ENCODE measurements around the gene NACA2. TPM values are rescaled to one million over a fixed set of nuclear protein-coding genes. Genes with fewer than 3 reads are reported as not detected.
"Not testable (repeated sequence)": the region's sequence is repeated elsewhere in the genome, so short reads cannot be mapped to it uniquely, and the experiment has no call there.

Gene NACA2
- total RNA-seq, 1 experiment from 2014 or later, result not detected

- DNase-seq (ENCODE audit: low read depth), result peak; percentile 44
These were observed 7.8 kb downstream of the NACA2 start for GRCh38 chr17:61583242-61583641.

GRCh38 chr17:61582593-61582992 lies 8.4 kb downstream of the NACA2 start:
- in situ Hi-C loops (cut with HindIII; ENCODE audit: low pct_unique_long_range_greater_than_20kb, low sequenced_read_pairs), result no loop called here
- no peak for DNase-seq (ENCODE audit: low read depth)

More at GRCh38 chr17:61583242-61583641, 7.8 kb downstream of the NACA2 start:
- in situ Hi-C loops (cut with HindIII; ENCODE audit: low pct_unique_long_range_greater_than_20kb, low sequenced_read_pairs), result no loop called here

- DNase-seq (ENCODE audit: low read depth), result no peak
- in situ Hi-C loops (cut with HindIII; ENCODE audit: low pct_unique_long_range_greater_than_20kb, low sequenced_read_pairs), result no loop called here
These were observed 9.2 kb downstream of the NACA2 start for GRCh38 chr17:61581611-61582349.

GRCh38 chr17:61580502-61580901 lies 10.5 kb downstream of the NACA2 start:
- in situ Hi-C loops (cut with HindIII; ENCODE audit: low pct_unique_long_range_greater_than_20kb, low sequenced_read_pairs), result no loop called here
- no peak for DNase-seq (ENCODE audit: low read depth)

DNA sequence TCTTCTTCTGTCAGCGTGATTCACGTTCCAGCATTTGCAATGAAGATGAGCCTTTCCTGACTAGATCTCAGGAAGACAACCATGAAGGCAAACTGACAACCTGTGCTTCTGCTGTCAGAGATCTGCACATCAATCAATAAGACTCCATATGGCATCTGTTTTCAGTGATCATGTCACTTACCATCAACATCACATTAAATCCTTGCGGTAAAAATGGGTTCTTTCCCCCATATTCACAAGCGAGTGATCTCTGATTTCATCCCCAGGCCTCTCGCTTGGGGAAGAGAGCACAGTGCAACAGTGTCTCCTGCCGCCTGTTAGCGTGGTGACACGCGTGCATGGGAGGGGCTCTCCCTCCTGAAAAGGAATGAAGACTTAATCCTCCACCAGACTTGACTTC lies 11.1 kb downstream of the NACA2 start:
- in situ Hi-C loops (cut with HindIII; ENCODE audit: low pct_unique_long_range_greater_than_20kb, low sequenced_read_pairs), result no loop called here
- no peak for DNase-seq (ENCODE audit: low read depth)

DNA sequence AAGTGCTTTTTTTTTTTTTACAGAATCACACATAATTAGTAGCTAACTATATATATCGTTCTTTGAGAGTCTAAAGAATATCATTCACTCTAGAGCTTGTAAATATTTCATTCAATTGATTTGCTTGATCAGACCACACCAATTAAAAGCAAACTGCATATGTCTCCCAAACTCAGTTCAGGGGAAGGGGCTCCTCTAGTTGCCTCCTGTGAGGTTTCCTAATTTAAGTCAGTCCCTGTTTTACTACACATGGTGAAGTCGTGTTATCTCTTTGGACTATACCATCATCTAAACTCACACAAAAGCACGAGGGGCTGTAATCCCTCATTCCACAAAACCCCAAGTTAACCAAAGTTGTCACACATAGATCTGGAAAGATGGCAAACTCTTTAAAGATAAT lies 11.7 kb downstream of the NACA2 start:
- DNase-seq (ENCODE audit: low read depth), result no peak
- in situ Hi-C loops (cut with HindIII; ENCODE audit: low pct_unique_long_range_greater_than_20kb, low sequenced_read_pairs), result no loop called here

- in situ Hi-C loops (cut with HindIII; ENCODE audit: low pct_unique_long_range_greater_than_20kb, low sequenced_read_pairs), result no loop called here
- no peak for DNase-seq (ENCODE audit: low read depth)
These were observed 12.4 kb downstream of the NACA2 start for GRCh38 chr17:61578645-61579044.

GRCh38 chr17:61575983-61576382 lies 15.0 kb downstream of the NACA2 start:
- in situ Hi-C loops (cut with HindIII; ENCODE audit: low pct_unique_long_range_greater_than_20kb, low sequenced_read_pairs), result no loop called here

DNA sequence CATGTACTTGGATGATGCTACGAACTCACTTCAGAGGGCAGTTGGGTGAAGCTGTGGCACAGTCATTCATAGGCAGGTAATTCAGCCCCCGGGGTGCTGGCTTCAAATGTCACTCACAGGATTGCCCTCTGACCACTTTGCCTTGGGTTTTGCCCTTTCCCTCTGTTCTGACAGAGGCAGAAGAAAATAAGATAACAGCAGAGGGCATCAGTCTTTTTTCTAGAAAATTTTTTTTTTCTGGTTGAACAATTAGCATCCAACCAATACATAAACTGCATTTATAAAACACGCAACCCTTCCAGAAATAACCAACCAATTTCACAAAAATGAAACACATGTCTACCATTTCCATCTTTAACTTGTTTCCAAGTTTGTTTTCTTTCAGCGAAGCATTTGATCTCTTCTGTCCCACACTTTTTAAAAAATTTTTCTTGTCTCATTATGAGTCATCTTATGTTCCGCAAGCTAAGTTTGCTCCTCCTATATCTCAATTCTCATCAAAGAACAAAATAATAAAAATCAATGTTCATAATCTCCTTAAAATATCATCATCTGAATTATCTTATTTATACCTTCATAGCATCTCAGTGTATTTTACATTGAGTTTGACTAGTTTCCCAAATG lies 15.6 kb downstream of the NACA2 start:
- no peak for DNase-seq (ENCODE audit: low read depth)
- in situ Hi-C loops (cut with HindIII; ENCODE audit: low pct_unique_long_range_greater_than_20kb, low sequenced_read_pairs), result no loop called here

More at GRCh38 chr17:61575983-61576382, 15.0 kb downstream of the NACA2 start:
- DNase-seq (ENCODE audit: low read depth), result no peak

GRCh38 chr17:61574542-61575351 lies 16.3 kb downstream of the NACA2 start:
- in situ Hi-C loops (cut with HindIII; ENCODE audit: low pct_unique_long_range_greater_than_20kb, low sequenced_read_pairs), result no loop called here

GRCh38 chr17:61572547-61572946 lies 18.5 kb downstream of the NACA2 start:
- in situ Hi-C loops (cut with HindIII; ENCODE audit: low pct_unique_long_range_greater_than_20kb, low sequenced_read_pairs); DNase-seq (ENCODE audit: low read depth): not testable (repeated sequence)

More at GRCh38 chr17:61574542-61575351, 16.3 kb downstream of the NACA2 start:
- DNase-seq (ENCODE audit: low read depth), result peak; percentile 34

- no peak for DNase-seq (ENCODE audit: low read depth)
- in situ Hi-C loops (cut with HindIII; ENCODE audit: low pct_unique_long_range_greater_than_20kb, low sequenced_read_pairs), result no loop called here
These were observed 19.4 kb downstream of the NACA2 start for GRCh38 chr17:61571624-61572023.

- DNase-seq (ENCODE audit: low read depth), result peak; percentile 35
- in situ Hi-C loops (cut with HindIII; ENCODE audit: low pct_unique_long_range_greater_than_20kb, low sequenced_read_pairs), result no loop called here
These were observed 20.9 kb downstream of the NACA2 start for GRCh38 chr17:61570118-61570517.

- DNase-seq (ENCODE audit: low read depth); in situ Hi-C loops (cut with HindIII; ENCODE audit: low pct_unique_long_range_greater_than_20kb, low sequenced_read_pairs): not testable (repeated sequence)
These were observed 21.5 kb downstream of the NACA2 start for GRCh38 chr17:61569525-61569924.

DNA sequence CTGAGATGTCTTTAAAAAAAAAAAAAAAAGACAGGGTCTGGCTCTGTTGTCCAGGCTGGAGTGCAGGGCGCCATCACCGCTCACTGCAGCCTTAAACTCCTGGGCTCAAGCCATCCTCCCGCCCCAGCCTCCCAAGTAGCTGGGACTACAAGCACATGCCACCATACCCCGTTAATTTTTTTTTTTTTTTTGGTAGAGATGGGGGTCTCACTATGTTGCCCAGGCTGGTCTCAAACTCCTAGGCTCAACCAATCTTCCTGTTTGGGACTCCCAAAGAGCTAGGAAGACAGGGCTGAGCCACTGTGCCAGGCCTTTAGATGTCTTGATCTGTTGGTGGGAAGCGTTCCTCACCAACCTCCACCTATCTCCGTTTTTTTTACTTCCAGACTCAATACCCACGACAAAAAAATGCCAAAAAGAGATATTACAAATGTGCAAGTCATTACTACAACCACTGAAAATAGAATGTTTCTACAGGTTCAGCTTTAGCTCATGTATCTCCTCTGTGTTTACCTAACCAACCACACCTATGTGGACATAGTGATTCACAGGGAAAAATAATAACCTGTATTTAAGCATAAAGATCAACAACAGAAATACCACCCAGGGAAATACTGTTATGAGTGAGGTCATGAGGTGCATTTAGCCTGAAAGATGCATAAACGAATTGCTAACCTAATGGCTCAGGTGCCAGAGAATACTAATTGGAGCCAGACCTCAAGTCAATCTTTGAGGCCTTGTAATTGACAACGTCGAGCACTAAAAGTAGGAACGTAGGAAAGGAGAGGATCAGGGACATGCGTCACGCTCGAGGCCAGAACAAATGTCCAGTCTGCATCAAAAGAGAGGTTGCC lies 22.6 kb downstream of the NACA2 start:
- peak; percentile 73 for DNase-seq (ENCODE audit: low read depth)
- in situ Hi-C loops (cut with HindIII; ENCODE audit: low pct_unique_long_range_greater_than_20kb, low sequenced_read_pairs), result no loop called here

- in situ Hi-C loops (cut with HindIII; ENCODE audit: low pct_unique_long_range_greater_than_20kb, low sequenced_read_pairs), result no loop called here
- no peak for DNase-seq (ENCODE audit: low read depth)
These were observed 23.8 kb downstream of the NACA2 start for GRCh38 chr17:61567045-61567802.

- in situ Hi-C loops (cut with HindIII; ENCODE audit: low pct_unique_long_range_greater_than_20kb, low sequenced_read_pairs); DNase-seq (ENCODE audit: low read depth): not testable (repeated sequence)
These were observed 24.6 kb downstream of the NACA2 start for GRCh38 chr17:61566448-61566847.

All from Caki2 (cell line).